ENCODE data around the gene VTI1A.

DNA sequence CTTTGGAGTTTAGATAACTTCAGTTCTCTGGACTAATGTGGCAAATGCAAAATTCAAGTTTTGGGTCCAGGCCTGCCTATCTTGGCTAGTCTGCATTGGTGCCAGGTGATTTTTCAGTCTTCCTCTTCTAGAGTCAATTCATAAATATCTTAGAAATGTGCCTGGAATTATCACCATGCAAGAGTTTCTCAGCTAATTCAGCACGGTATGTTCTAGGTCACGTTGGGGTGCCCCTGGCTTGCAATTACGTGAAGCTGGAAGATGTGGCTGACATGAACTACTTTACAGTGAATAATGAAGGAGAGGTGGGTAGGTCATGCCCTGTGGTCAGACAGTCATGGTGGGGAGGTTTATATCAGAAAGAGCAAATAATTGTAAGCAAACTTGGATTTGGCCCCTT lies 25.3 kb upstream of the VTI1A start:
- TF ChIP-seq, protein P1, sequence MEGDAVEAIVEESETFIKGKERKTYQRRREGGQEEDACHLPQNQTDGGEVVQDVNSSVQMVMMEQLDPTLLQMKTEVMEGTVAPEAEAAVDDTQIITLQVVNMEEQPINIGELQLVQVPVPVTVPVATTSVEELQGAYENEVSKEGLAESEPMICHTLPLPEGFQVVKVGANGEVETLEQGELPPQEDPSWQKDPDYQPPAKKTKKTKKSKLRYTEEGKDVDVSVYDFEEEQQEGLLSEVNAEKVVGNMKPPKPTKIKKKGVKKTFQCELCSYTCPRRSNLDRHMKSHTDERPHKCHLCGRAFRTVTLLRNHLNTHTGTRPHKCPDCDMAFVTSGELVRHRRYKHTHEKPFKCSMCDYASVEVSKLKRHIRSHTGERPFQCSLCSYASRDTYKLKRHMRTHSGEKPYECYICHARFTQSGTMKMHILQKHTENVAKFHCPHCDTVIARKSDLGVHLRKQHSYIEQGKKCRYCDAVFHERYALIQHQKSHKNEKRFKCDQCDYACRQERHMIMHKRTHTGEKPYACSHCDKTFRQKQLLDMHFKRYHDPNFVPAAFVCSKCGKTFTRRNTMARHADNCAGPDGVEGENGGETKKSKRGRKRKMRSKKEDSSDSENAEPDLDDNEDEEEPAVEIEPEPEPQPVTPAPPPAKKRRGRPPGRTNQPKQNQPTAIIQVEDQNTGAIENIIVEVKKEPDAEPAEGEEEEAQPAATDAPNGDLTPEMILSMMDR (IDR thresholded peaks at IDR 0.05): no peak
- TF ChIP-seq POLR2A (IDR thresholded peaks at IDR 0.05): no peak
- TF ChIP-seq POLR2AphosphoS5 (IDR thresholded peaks at IDR 0.05): no peak
